ENCODE results near the gene CCL22. TPM values are rescaled to one million over a fixed set of nuclear protein-coding genes. Genes with fewer than 3 reads are reported as not detected.
"Not testable (repeated sequence)": the region's sequence is repeated elsewhere in the genome, so short reads cannot be mapped to it uniquely, and the experiment has no call there.

CCL22 gene
- total RNA-seq, 1 donor from 2014 or later = not detected

GRCh38 chr16:57395026-57395425 is 36.4 kb downstream of the CCL22 start:
- Mint-ChIP-seq H3K27me3 (ENCODE audit: low read depth) (peaks cover 8% of the 10 kb centered on the region), H3K4me1 (ENCODE audit: low read depth) (peaks cover 3% of the 10 kb centered on the region), H3K4me3 (ENCODE audit: unreplicated experiment) (no peak overlapping the region), H3K9me3 (ENCODE audit: low read depth) (no peaks in the 10 kb centered on the region), H3K36me3 (ENCODE audit: low read depth) (no peaks in the 10 kb centered on the region), H3K27ac (ENCODE audit: unreplicated experiment) (no peak overlapping the region)
- DNase-seq (ENCODE audit: low spot score) = no peak
- no peak for TF ChIP-seq CTCF (IDR thresholded peaks at IDR 0.05)

GRCh38 chr16:57396786-57397185 is 38.2 kb downstream of the CCL22 start:
- Mint-ChIP-seq H3K27ac (ENCODE audit: unreplicated experiment) (no peak overlapping the region), H3K4me1 (ENCODE audit: low read depth) (no peaks in the 10 kb centered on the region), H3K27me3 (ENCODE audit: low read depth) (peaks cover 10% of the 10 kb centered on the region), H3K36me3 (ENCODE audit: low read depth) (no peaks in the 10 kb centered on the region), H3K4me3 (ENCODE audit: unreplicated experiment) (no peak overlapping the region), H3K9me3 (ENCODE audit: low read depth) (no peaks in the 10 kb centered on the region)
- no peak for TF ChIP-seq CTCF (IDR thresholded peaks at IDR 0.05)
- no peak for DNase-seq (ENCODE audit: low spot score)

GRCh38 chr16:57397493-57397892 is 38.9 kb downstream of the CCL22 start:
- not testable (repeated sequence) for DNase-seq (ENCODE audit: low spot score); H3K9me3 Mint-ChIP-seq (ENCODE audit: low read depth); H3K36me3 Mint-ChIP-seq (ENCODE audit: low read depth); H3K27ac Mint-ChIP-seq (ENCODE audit: unreplicated experiment); H3K4me3 Mint-ChIP-seq (ENCODE audit: unreplicated experiment); H3K27me3 Mint-ChIP-seq (ENCODE audit: low read depth); H3K4me1 Mint-ChIP-seq (ENCODE audit: low read depth)

GRCh38 chr16:57401943-57402640 is 43.5 kb downstream of the CCL22 start:
- H3K27ac Mint-ChIP-seq (ENCODE audit: unreplicated experiment) = no peak overlapping the region
- no peak for DNase-seq (ENCODE audit: low spot score)
- H3K4me3 Mint-ChIP-seq (ENCODE audit: unreplicated experiment) = no peak overlapping the region
- H3K36me3 Mint-ChIP-seq (ENCODE audit: low read depth) = no peaks in the 10 kb centered on the region
- no peaks in the 10 kb centered on the region for H3K9me3 Mint-ChIP-seq (ENCODE audit: low read depth)
- no peaks in the 10 kb centered on the region for H3K4me1 Mint-ChIP-seq (ENCODE audit: low read depth)
- peaks cover 27% of the 10 kb centered on the region for H3K27me3 Mint-ChIP-seq (ENCODE audit: low read depth)
- no peak for TF ChIP-seq CTCF (IDR thresholded peaks at IDR 0.05)

GRCh38 chr16:57403965-57404817 is 45.6 kb downstream of the CCL22 start, which contains the start of gene CCL17:
CCL17 (plus strand) TSS chr16:57404767; CDS start chr16:57413933, 9,166 bp downstream.
- peaks cover 27% of the 10 kb centered on the region for H3K27me3 Mint-ChIP-seq (ENCODE audit: low read depth)
- H3K27ac Mint-ChIP-seq (ENCODE audit: unreplicated experiment) = no peak within 1 kb of the TSS
- no peaks in the 10 kb centered on the region for H3K4me1 Mint-ChIP-seq (ENCODE audit: low read depth)
- no peaks in the 10 kb centered on the region for H3K36me3 Mint-ChIP-seq (ENCODE audit: low read depth)
- no peaks in the 10 kb centered on the region for H3K9me3 Mint-ChIP-seq (ENCODE audit: low read depth)
- TF ChIP-seq CTCF (IDR thresholded peaks at IDR 0.05) = no peak
- DNase-seq (ENCODE audit: low spot score) = no peak
- H3K4me3 Mint-ChIP-seq (ENCODE audit: unreplicated experiment) = no peak within 1 kb of the TSS

Data from chondrocyte (in vitro differentiated cells).